HepG2 (cell line): ENCODE measurements around the gene CDV3. TPM values are rescaled to one million over a fixed set of nuclear protein-coding genes. Genes with fewer than 3 reads are reported as not detected.

Source experiments
- ATAC-seq: fragments of 200-7000 bp; cut with Tn5 transposase; 3 replicates; pipeline ENCODE4 v1.9.1; 2020; ENCODE audit warnings: mild to moderate bottlenecking, moderate library complexity
- BruUV-seq: library from RNA; stranded (reverse); fragments of 400-500 nt; replicated peaks from 2 replicates; lab custom pipeline; 2021; lab: Mats Ljungman, UMichigan
- CTCF ChIA-PET: fragments of 300-600 bp; formaldehyde crosslinking; extraction: SDS; loops from one replicate; lab custom pipeline; 2021; ENCODE audit warnings: low total read pairs, inconsistent platforms, low intra/inter-chr PET ratio; lab: Yijun Ruan, JAX
- POLR2A ChIA-PET: fragments of 350-600 bp; sonication (Branson Sonifier 250); formaldehyde crosslinking; loops from one replicate; lab custom pipeline; 2020; ENCODE audit warnings: antibody characterized with exemption, inconsistent platforms; lab: Yijun Ruan, JAX
- DNase-seq: peaks from one replicate; pipeline ENCODE4 v3.0.0-alpha.2; 2015; ENCODE audit warnings: low spot score
- FAIRE-seq: peaks from 3 replicates; lab custom pipeline; 2011; peaks lifted over from hg19 to GRCh38; lab: Jason Lieb, UNC
- H2AFZ ChIP-seq: one replicate; pipeline ENCODE4 v1.6.1; 2011; ENCODE audit warnings: low read length, inconsistent platforms
- H3K27ac ChIP-seq: fragments of 300-600 bp; 3 replicates; pipeline ENCODE4 v1.8.0; 2011; ENCODE audit warnings: mixed run types, mild to moderate bottlenecking, mixed read lengths, low read length, inconsistent platforms; ENCODE audit not compliant: insufficient read depth; ENCODE audit errors: extremely low read length
- H3K27me3 ChIP-seq, 2 experiments: fragments of 200-600 bp in 1 of 2; 2 replicates in 1 of 2; 3 replicates in 1 of 2; pipeline versions ENCODE4 v1.6.0 to v1.8.0; 2011; ENCODE audit warnings: low read length in 2 of 2, mild to moderate bottlenecking in 2 of 2, moderate library complexity in 2 of 2, inconsistent platforms in 1 of 2; ENCODE audit not compliant: insufficient read depth in 2 of 2, control insufficient read depth in 1 of 2
- H3K36me3 ChIP-seq, 2 experiments: fragments of 200-600 bp in 1 of 2; replicated peaks in 1 of 2; 2 replicates in 1 of 2; 3 replicates in 1 of 2; pipeline versions ENCODE4 v1.5.1 to v1.8.0; 2011; ENCODE audit warnings: low read length in 2 of 2, inconsistent platforms in 1 of 2; ENCODE audit not compliant: insufficient read depth in 2 of 2, control insufficient read depth in 1 of 2
- H3K4me1 ChIP-seq: 2 replicates; pipeline ENCODE4 v1.5.1; 2012; ENCODE audit warnings: low read length, inconsistent platforms; ENCODE audit not compliant: insufficient read depth
- H3K4me2 ChIP-seq: 2 replicates; pipeline ENCODE4 v1.6.0; 2011; ENCODE audit warnings: low read depth, low read length, inconsistent platforms
- H3K4me3 ChIP-seq, 3 experiments: fragments of 200-600 bp in 1 of 3; sonication (generic), shearing (Covaris generic) in 1 of 3; replicated peaks in 1 of 3; 2 replicates each; pipeline ENCODE4 v1.5.1; 2011 to 2016; ENCODE audit warnings: low read length in 3 of 3, inconsistent platforms in 2 of 3, low read depth in 2 of 3, mild to moderate bottlenecking in 2 of 3, control low read depth in 1 of 3, mixed read lengths in 1 of 3; ENCODE audit not compliant: insufficient read depth in 1 of 3
- H3K79me2 ChIP-seq: one replicate; pipeline ENCODE4 v1.6.1; 2011; ENCODE audit warnings: low read length, inconsistent platforms; ENCODE audit not compliant: insufficient read depth
- H3K9ac ChIP-seq: 2 replicates; pipeline ENCODE4 v1.6.0; 2011; ENCODE audit warnings: mild to moderate bottlenecking, low read depth, low read length, inconsistent platforms; ENCODE audit not compliant: insufficient read depth
- H3K9me3 ChIP-seq: 2 replicates; pipeline ENCODE4 v1.5.1; 2012; ENCODE audit warnings: mild to moderate bottlenecking, low read length
- H4K20me1 ChIP-seq: 2 replicates; pipeline ENCODE4 v1.6.0; 2011; ENCODE audit warnings: inconsistent platforms, mild to moderate bottlenecking, low read length, moderate library complexity; ENCODE audit not compliant: insufficient read depth
- ATF7 ChIP-seq, 2 experiments: fragments of 450-650 bp in 1 of 2; sonication (generic) in 1 of 2; formaldehyde crosslinking in 1 of 2; IDR thresholded peaks; 2 replicates each; pipeline versions ENCODE4 v1.4.0 to v1.6.1; 2016 to 2020; ENCODE audit warnings: antibody characterized with exemption in 1 of 2, mild to moderate bottlenecking in 1 of 2, missing genetic modification reagents in 1 of 2
- ETS1 ChIP-seq: sonication (generic); formaldehyde crosslinking; IDR thresholded peaks from 2 replicates; pipeline ENCODE4 v1.4.0; 2020; ENCODE audit warnings: missing genetic modification reagents
- FUBP1 ChIP-seq: sonication (generic); formaldehyde crosslinking; IDR thresholded peaks from 2 replicates; pipeline ENCODE4 v1.5.1; 2020; ENCODE audit warnings: missing genetic modification reagents, mild to moderate bottlenecking, borderline replicate concordance
- JUNB ChIP-seq: sonication (generic); formaldehyde crosslinking; IDR thresholded peaks from 2 replicates; pipeline ENCODE4 v1.8.0; 2022; ENCODE audit warnings: missing genetic modification reagents, mild to moderate bottlenecking, borderline replicate concordance
- KLF9 ChIP-seq: IDR thresholded peaks from 2 replicates; pipeline ENCODE4 v1.6.1; 2016; ENCODE audit warnings: low read depth
- SIX1 ChIP-seq: sonication (generic); formaldehyde crosslinking; IDR thresholded peaks from 2 replicates; pipeline ENCODE4 v1.4.0; 2020; ENCODE audit warnings: missing genetic modification reagents, borderline replicate concordance
- SOX6 ChIP-seq, 2 experiments: fragments of 450-650 bp in 1 of 2; sonication (generic) in 1 of 2; formaldehyde crosslinking in 1 of 2; IDR thresholded peaks; 2 replicates each; pipeline versions ENCODE4 v1.4.0 to v1.6.1; 2017 to 2020; ENCODE audit warnings: antibody characterized with exemption in 1 of 2, mild to moderate bottlenecking in 1 of 2, missing genetic modification reagents in 1 of 2
- ZMYM4 ChIP-seq: sonication (generic); formaldehyde crosslinking; IDR thresholded peaks from 2 replicates; pipeline ENCODE4 v1.8.1; 2023; ENCODE audit warnings: mild to moderate bottlenecking, missing genetic modification reagents
- ZNF33A ChIP-seq: sonication (generic); formaldehyde crosslinking; IDR thresholded peaks from 2 replicates; pipeline ENCODE4 v1.5.1; 2020; ENCODE audit warnings: missing genetic modification reagents, mild to moderate bottlenecking, moderate library complexity, borderline replicate concordance
- ZNF34 ChIP-seq: sonication (generic); formaldehyde crosslinking; IDR thresholded peaks from 2 replicates; pipeline ENCODE4 v1.4.0; 2020; ENCODE audit warnings: mild to moderate bottlenecking, missing genetic modification reagents, borderline replicate concordance
- ZNF484 ChIP-seq: sonication (generic); formaldehyde crosslinking; IDR thresholded peaks from 2 replicates; pipeline ENCODE4 v1.5.1; 2020; ENCODE audit warnings: mild to moderate bottlenecking, low read depth, missing genetic modification reagents, borderline replicate concordance
- ZSCAN20 ChIP-seq: sonication (generic); formaldehyde crosslinking; IDR thresholded peaks from 2 replicates; pipeline ENCODE4 v1.4.0; 2020; ENCODE audit warnings: missing genetic modification reagents, mild to moderate bottlenecking, borderline replicate concordance
- WGBS: methylation state at CpG from one replicate; pipeline ENCODE4 v1.1.6; 2017; ENCODE audit warnings: low lambda C conversion rate; 5-methylcytosine and 5-hydroxymethylcytosine counted together
- in situ Hi-C: cut with HindIII; loops from 2 replicates; pipeline ENCODE4 v1.10.0; 2017; ENCODE audit warnings: low pct_unique_long_range_greater_than_20kb; ENCODE audit not compliant: extremely low pct_ligation_motif_present
- intact Hi-C: fragments of 100-400 bp; cut with micrococcal nuclease; formaldehyde crosslinking; loops from one replicate; pipeline ENCODE4 v1.10.0; 2022; ENCODE audit not compliant: unreplicated experiment
- polyA plus RNA-seq, 8 experiments: library from polyadenylated mRNA; depleted of rRNA in 3 of 8; stranded (reverse) in 7 of 8; unstranded in 1 of 8; fragments of >200 nt; fragmentation: Illumina TruSeq in 4 of 8; extraction: Trizol in 4 of 8; gene quantifications; 2 replicates each; pipeline versions ENCODE4 v1.2.1 to v1.2.3, GENCODE V29; 2011 to 2016; ENCODE audit warnings: low read depth in 4 of 8, missing spikeins in 1 of 8, mixed read lengths in 1 of 8; ENCODE audit not compliant: insufficient read depth in 1 of 8
- total RNA-seq, 5 experiments: library from RNA; depleted of rRNA; stranded (reverse); fragments of >200 nt; fragmentation: Illumina TruSeq; extraction: Trizol; gene quantifications; 2 replicates each; pipeline ENCODE4 v1.2.3, GENCODE V29; 2016; ENCODE audit warnings: low read depth in 1 of 5

Gene CDV3
- total and polyA plus RNA-seq, 2 of the 13 experiments (the other 11 are each of a cell fraction or from before 2014, with no cell fraction given) = 46.6 to 145 TPM

DNA sequence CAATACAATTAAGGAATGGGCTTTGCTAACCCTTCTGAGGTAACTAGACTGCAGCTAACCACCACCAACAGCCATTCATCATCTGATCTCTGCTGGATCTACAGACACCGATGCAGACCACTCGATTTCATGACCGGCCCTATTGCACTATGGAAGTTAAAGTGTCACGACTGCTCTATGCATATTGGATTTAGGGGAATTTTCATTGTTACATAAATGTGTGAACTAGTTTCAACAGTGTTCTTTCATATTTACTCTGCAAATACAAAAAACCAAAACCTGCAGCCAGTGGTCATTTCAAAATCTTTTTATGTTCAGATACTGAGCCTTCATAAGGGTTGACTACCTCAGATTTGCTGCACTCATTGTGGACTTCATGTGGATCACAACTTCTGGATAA is 14.5 kb downstream of the CDV3 start:
- no peaks in the 10 kb centered on the region for H3K9me3 ChIP-seq
- no peak overlapping the region for H3K9ac ChIP-seq
- BruUV-seq = no TSS peak
- no peaks in the 10 kb centered on the region; a peak in 1 of 5 replicates for H3K27me3 ChIP-seq
- H3K27ac ChIP-seq = no peak overlapping the region
- in situ Hi-C loops (no loop called here), intact Hi-C loops (no loop called here)
- no peak for FAIRE-seq
- H3K36me3 ChIP-seq = peaks cover 10 to 53% of the 10 kb centered on the region in 2 experiments
- no peak overlapping the region for H2AFZ ChIP-seq
- ChIA-PET POLR2A (interaction anchor here (0.8 kb wide), 1 partner anchor 15 kb away, joined by 3 read pairs; the partner anchor contains the start of gene CDV3), CTCF (no interaction called here)
- no peaks in the 10 kb centered on the region for H3K79me2 ChIP-seq
- no peak for DNase-seq
- no peaks in the 10 kb centered on the region for H3K4me1 ChIP-seq
- 93% methylated on average over 4 of the region's 4 CpGs for WGBS
- no peak overlapping the region for H3K4me3 ChIP-seq
- TF ChIP-seq ZNF484 (CRISPR knock-in tag) (no peak), ZNF33A (no peak), ZSCAN20 (CRISPR knock-in tag) (no peak), JUNB (CRISPR knock-in tag) (no peak), ZNF34 (CRISPR knock-in tag) (no peak), SIX1 (no peak), FUBP1 (no peak), ETS1 (no peak), ATF7 (IDR thresholded peaks at IDR 0.05) (no peak), ATF7 (CRISPR knock-in tag; IDR thresholded peaks at IDR 0.05) (no peak), SOX6 (IDR thresholded peaks at IDR 0.05) (no peak), SOX6 (CRISPR knock-in tag; IDR thresholded peaks at IDR 0.05) (no peak), KLF9 (CRISPR knock-in tag) (no peak), ZMYM4 (no peak)
- ATAC-seq = no peak
- no peak overlapping the region for H3K4me2 ChIP-seq
- H4K20me1 ChIP-seq = 0 out of 2 replicates have a peak, but pooled peaks cover 3% of the 10 kb centered on the region
